ENCODE measurements around the gene RIPK3. TPM values are rescaled to one million over a fixed set of nuclear protein-coding genes. Genes with fewer than 3 reads are reported as not detected.

Gene RIPK3
- total and polyA plus RNA-seq, 4 experiments from 2014 or later: 6.2 to 63.5 (median 39.8) TPM

DNA sequence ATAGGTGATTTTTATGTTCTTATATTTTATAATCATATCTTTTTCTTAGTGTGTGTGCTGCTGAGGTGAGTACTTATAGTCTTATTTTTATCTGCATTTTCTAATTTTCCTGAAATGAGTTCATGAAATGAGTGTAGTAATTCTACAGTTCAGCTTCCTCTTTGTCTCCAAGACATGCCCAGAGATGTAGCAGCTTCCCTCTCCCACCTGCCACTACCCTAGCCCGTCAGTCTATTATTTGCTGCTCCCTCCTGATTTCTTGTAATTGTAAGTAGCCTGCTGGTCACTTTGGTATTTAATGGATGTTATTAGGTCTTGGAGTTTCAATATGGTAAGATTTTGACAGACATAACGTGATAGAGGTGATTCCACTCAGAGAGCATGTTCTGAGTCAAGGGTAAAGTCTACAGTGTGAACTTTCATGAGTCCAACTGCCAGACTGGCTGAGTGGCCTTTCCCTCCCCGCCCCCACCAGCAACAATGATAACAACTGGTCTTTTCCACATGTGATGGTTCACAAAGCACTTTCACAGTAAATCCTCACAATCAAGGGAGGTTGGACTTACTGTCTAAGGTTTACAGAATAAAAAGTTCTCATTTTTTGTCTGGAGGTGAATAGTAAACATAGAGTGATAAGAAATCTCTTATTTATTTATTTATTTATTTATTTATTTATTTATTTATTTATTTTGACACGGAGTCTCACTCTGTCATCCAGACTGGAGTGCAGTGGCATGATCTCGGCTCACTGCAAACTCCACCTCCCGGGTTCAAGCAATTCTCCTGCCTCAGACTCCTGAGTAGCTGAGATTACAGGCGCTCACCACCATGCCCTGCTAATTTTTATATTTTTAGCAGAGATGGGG is 4.2 kb upstream of the RIPK3 start:
- H3K27ac Mint-ChIP-seq: no peak overlapping the region
- CTCF ChIA-PET (ENCODE audit: partially characterized antibody): interaction anchor here (5.7 kb wide), 1 partner anchor 11 kb away, joined by 46 read pairs; the partner anchor contains the start of gene ADCY4
- no peak overlapping the region for H3K4me3 ChIP-seq (ENCODE audit: low read length in 2 of 2)
- H3K4me1 Mint-ChIP-seq: peaks cover 7 to 16% (median 10%) of the 10 kb centered on the region in 4 donors
- peaks cover 0 to 4% of the 10 kb centered on the region in 2 donors for H3K36me3 Mint-ChIP-seq
- POLR2A ChIA-PET (ENCODE audit: partially characterized antibody): no interaction called here
- H3K9me3 ChIP-seq (ENCODE audit: control insufficient read depth in 1 of 2, low read length in 2 of 2): no peaks in the 10 kb centered on the region
- H3K27me3 ChIP-seq (ENCODE audit: insufficient read depth, low read length): no peaks in the 10 kb centered on the region
- peaks cover 12 to 23% of the 10 kb centered on the region in 2 donors for H3K27me3 Mint-ChIP-seq
- no peaks in the 10 kb centered on the region for H3K36me3 ChIP-seq (ENCODE audit: insufficient read depth, low read length)
- no peak for DNase-seq
- H3K27ac ChIP-seq (ENCODE audit: low read depth, low read length): no peak overlapping the region
- intact Hi-C loops (cut with micrococcal nuclease): no loop called here
- H3K9me3 Mint-ChIP-seq: no peaks in the 10 kb centered on the region
- H3K4me3 Mint-ChIP-seq: no peak overlapping the region
- peaks cover 10% of the 10 kb centered on the region for H3K4me1 ChIP-seq (ENCODE audit: insufficient read depth, low read length)

GRCh38 chr14:24342889-24343288 is 3.1 kb upstream of the RIPK3 start:
- Mint-ChIP-seq H3K27ac (no peak overlapping the region), H3K4me3 (no peak overlapping the region), H3K4me1 (peaks cover 14 to 27% (median 18%) of the 10 kb centered on the region in 4 donors), H3K9me3 (no peaks in the 10 kb centered on the region), H3K36me3 (peaks cover 7 to 12% of the 10 kb centered on the region in 2 donors), H3K27me3 (peaks cover 12 to 20% of the 10 kb centered on the region in 2 donors)
- CTCF ChIA-PET (ENCODE audit: partially characterized antibody): interaction anchor here (5.7 to 23.0 kb wide), 2 partner anchors 10 to 89 kb away, joined by 46 to 791 read pairs; partner anchors contain the start of genes ADCY4, CBLN3, KHNYN and SDR39U1
- DNase-seq: no peak
- POLR2A ChIA-PET (ENCODE audit: partially characterized antibody): interaction anchor here (1.9 kb wide), 1 partner anchor 101 kb away, joined by 4 read pairs; no protein-coding TSS in a partner anchor
- Histone ChIP-seq H3K27ac (ENCODE audit: low read depth, low read length) (no peak overlapping the region), H3K4me1 (ENCODE audit: insufficient read depth, low read length) (peaks cover 21% of the 10 kb centered on the region), H3K27me3 (ENCODE audit: insufficient read depth, low read length) (no peaks in the 10 kb centered on the region), H3K9me3 (ENCODE audit: control insufficient read depth in 1 of 2, low read length in 2 of 2) (no peaks in the 10 kb centered on the region), H3K4me3 (ENCODE audit: low read length in 2 of 2) (no peak overlapping the region), H3K36me3 (ENCODE audit: insufficient read depth, low read length) (peaks cover 5% of the 10 kb centered on the region)
- intact Hi-C loops (cut with micrococcal nuclease): no loop called here

DNA sequence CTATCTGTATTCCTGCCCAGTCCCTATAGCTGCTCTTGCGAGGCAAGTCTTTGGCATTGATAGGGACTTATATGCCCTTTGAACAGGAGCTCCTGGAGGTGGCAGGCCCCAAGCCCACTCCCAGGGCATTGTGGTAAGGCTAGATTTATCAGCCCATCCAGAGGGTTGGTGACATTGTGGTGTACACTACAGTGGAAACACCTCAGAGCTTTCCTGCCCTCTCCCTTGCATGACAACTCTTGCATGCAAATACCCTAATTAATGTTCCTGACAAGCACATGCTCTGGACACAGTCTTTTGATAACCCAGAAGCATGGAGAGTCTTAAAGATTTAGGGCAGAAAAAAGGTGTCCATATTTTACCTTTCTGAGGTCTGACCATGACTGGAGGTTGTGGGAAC is 815 bp upstream of the RIPK3 start:
- Histone ChIP-seq H3K27ac (ENCODE audit: low read depth, low read length) (no peak overlapping the region), H3K27me3 (ENCODE audit: insufficient read depth, low read length) (no peaks in the 10 kb centered on the region), H3K9me3 (ENCODE audit: control insufficient read depth in 1 of 2, low read length in 2 of 2) (no peaks in the 10 kb centered on the region), H3K4me3 (ENCODE audit: low read length in 2 of 2) (no peak overlapping the region), H3K4me1 (ENCODE audit: insufficient read depth, low read length) (peaks cover 24% of the 10 kb centered on the region), H3K36me3 (ENCODE audit: insufficient read depth, low read length) (peaks cover 18% of the 10 kb centered on the region)
- Mint-ChIP-seq H3K27ac (peak overlapping the region in 1 of 7 donors; percentile 82), H3K4me3 (peak overlapping the region in 3 of 8 donors; percentile 95 to 98 (median 97)), H3K4me1 (peaks cover 16 to 41% (median 27%) of the 10 kb centered on the region in 4 donors), H3K9me3 (no peaks in the 10 kb centered on the region), H3K27me3 (peaks cover 12 to 14% of the 10 kb centered on the region in 2 donors), H3K36me3 (peaks cover 27 to 32% of the 10 kb centered on the region in 2 donors)
- ChIA-PET POLR2A (ENCODE audit: partially characterized antibody) (interaction anchor here (1.0 to 12.5 kb wide), 8 partner anchors 8 to 98 kb away, joined by 3 to 361 read pairs (median 7); partner anchors contain the start of genes CBLN3, KHNYN, LTB4R and LTB4R2), CTCF (ENCODE audit: partially characterized antibody) (interaction anchor here (0.8 to 23.0 kb wide), 5 partner anchors 8 to 98 kb away, joined by 4 to 791 read pairs (median 12); partner anchors contain the start of genes CBLN3, CIDEB, KHNYN and LTB4R)
- no peak for DNase-seq
- intact Hi-C loops (cut with micrococcal nuclease): no loop called here

GRCh38 chr14:24338843-24339242 is 948 bp downstream of the RIPK3 start:
- peaks cover 32% of the 10 kb centered on the region in 2 donors for H3K36me3 Mint-ChIP-seq
- H3K4me1 Mint-ChIP-seq: peaks cover 20 to 56% (median 35%) of the 10 kb centered on the region in 4 donors
- H3K27ac Mint-ChIP-seq: peak overlapping the region in 4 of 7 donors; percentile 16 to 80 (median 60)
- intact Hi-C loops (cut with micrococcal nuclease): no loop called here
- POLR2A ChIA-PET (ENCODE audit: partially characterized antibody): interaction anchor here (0.8 to 12.5 kb wide), 11 partner anchors 8 to 150 kb away, joined by 3 to 361 read pairs (median 6); partner anchors contain the start of genes CBLN3, CHMP4A, CIDEB and IPO4
- no peak for DNase-seq
- H3K4me1 ChIP-seq (ENCODE audit: insufficient read depth, low read length): peaks cover 38% of the 10 kb centered on the region
- H3K4me3 ChIP-seq (ENCODE audit: low read length in 2 of 2): peak overlapping the region; percentile 85 to 86
- H3K27ac ChIP-seq (ENCODE audit: low read depth, low read length): no peak overlapping the region
- peak overlapping the region; percentile 93 to 98 (median 96) for H3K4me3 Mint-ChIP-seq
- peaks cover 18% of the 10 kb centered on the region for H3K36me3 ChIP-seq (ENCODE audit: insufficient read depth, low read length)
- CTCF ChIA-PET (ENCODE audit: partially characterized antibody): interaction anchor here (0.9 to 23.0 kb wide), 4 partner anchors 9 to 93 kb away, joined by 4 to 791 read pairs (median 118); partner anchors contain the start of genes CBLN3, CIDEB, KHNYN and LTB4R
- no peaks in the 10 kb centered on the region for H3K9me3 ChIP-seq (ENCODE audit: control insufficient read depth in 1 of 2, low read length in 2 of 2)
- no peaks in the 10 kb centered on the region for H3K9me3 Mint-ChIP-seq
- peaks cover 7 to 13% of the 10 kb centered on the region in 2 donors for H3K27me3 Mint-ChIP-seq
- peaks cover 9% of the 10 kb centered on the region for H3K27me3 ChIP-seq (ENCODE audit: insufficient read depth, low read length)

DNA sequence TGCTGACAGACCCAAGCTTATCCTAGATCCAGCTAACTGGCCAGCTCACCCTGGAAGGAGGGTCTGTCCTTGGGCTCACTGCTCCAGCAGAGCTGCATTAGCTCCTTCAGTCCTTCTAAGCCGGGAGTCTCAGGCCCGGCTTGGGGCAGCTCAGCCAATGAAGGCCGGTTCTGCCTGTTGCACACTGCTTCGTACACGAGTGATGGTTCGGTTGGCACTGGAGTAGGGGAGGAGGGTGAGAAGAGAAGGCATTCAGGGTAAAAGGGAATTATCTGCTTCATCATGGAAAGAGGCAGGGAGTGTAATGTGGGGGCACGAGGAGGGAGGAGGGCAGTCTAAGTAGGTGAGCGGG is 2.0 kb downstream of the RIPK3 start:
- peaks cover 49% of the 10 kb centered on the region for H3K4me1 ChIP-seq (ENCODE audit: insufficient read depth, low read length)
- no peaks in the 10 kb centered on the region for H3K9me3 ChIP-seq (ENCODE audit: control insufficient read depth in 1 of 2, low read length in 2 of 2)
- H3K4me3 Mint-ChIP-seq: peak overlapping the region; percentile 50 to 98 (median 96)
- DNase-seq: no peak
- peaks cover 32% of the 10 kb centered on the region in 2 donors for H3K36me3 Mint-ChIP-seq
- peaks cover 0 to 5% (median 0%) of the 10 kb centered on the region in 8 donors for H3K9me3 Mint-ChIP-seq
- peak overlapping the region in 4 of 7 donors; percentile 16 to 72 (median 31) for H3K27ac Mint-ChIP-seq
- intact Hi-C loops (cut with micrococcal nuclease): no loop called here
- peaks cover 18% of the 10 kb centered on the region for H3K36me3 ChIP-seq (ENCODE audit: insufficient read depth, low read length)
- H3K4me1 Mint-ChIP-seq: peaks cover 24 to 65% (median 42%) of the 10 kb centered on the region in 4 donors
- H3K4me3 ChIP-seq (ENCODE audit: low read length in 2 of 2): no peak overlapping the region
- peaks cover 5 to 12% of the 10 kb centered on the region in 2 donors for H3K27me3 Mint-ChIP-seq
- ChIA-PET CTCF (ENCODE audit: partially characterized antibody) (interaction anchor here (0.9 to 23.0 kb wide), 5 partner anchors 10 to 94 kb away, joined by 4 to 791 read pairs (median 4); partner anchors contain the start of genes CBLN3, CIDEB, KHNYN and LTB4R), POLR2A (ENCODE audit: partially characterized antibody) (interaction anchor here (1.6 to 12.5 kb wide), 4 partner anchors 30 to 101 kb away, joined by 8 to 361 read pairs (median 92); partner anchors contain the start of genes CBLN3, CIDEB, KHNYN and SDR39U1)
- H3K27ac ChIP-seq (ENCODE audit: low read depth, low read length): no peak overlapping the region
- H3K27me3 ChIP-seq (ENCODE audit: insufficient read depth, low read length): peaks cover 11% of the 10 kb centered on the region

- H3K36me3 ChIP-seq (ENCODE audit: insufficient read depth, low read length): peaks cover 18% of the 10 kb centered on the region
- ChIA-PET CTCF (ENCODE audit: partially characterized antibody) (interaction anchor here (1.0 to 23.0 kb wide), 5 partner anchors 10 to 95 kb away, joined by 4 to 791 read pairs (median 4); partner anchors contain the start of genes CBLN3, CIDEB, KHNYN and LTB4R), POLR2A (ENCODE audit: partially characterized antibody) (interaction anchor here (1.6 to 12.5 kb wide), 4 partner anchors 29 to 102 kb away, joined by 8 to 361 read pairs (median 92); partner anchors contain the start of genes CBLN3, CIDEB, KHNYN and SDR39U1)
- Mint-ChIP-seq H3K9me3 (peaks cover 0 to 5% (median 0%) of the 10 kb centered on the region in 8 donors), H3K4me3 (peak overlapping the region in 3 of 8 donors; percentile 50 to 97 (median 95)), H3K4me1 (peaks cover 28 to 70% (median 47%) of the 10 kb centered on the region in 4 donors), H3K27ac (peak overlapping the region in 2 of 7 donors; percentile 29 to 70), H3K36me3 (peaks cover 32% of the 10 kb centered on the region in 2 donors), H3K27me3 (peaks cover 4 to 11% of the 10 kb centered on the region in 2 donors)
- DNase-seq: no peak
- no peak overlapping the region for H3K4me3 ChIP-seq (ENCODE audit: low read length in 2 of 2)
- H3K4me1 ChIP-seq (ENCODE audit: insufficient read depth, low read length): peaks cover 54% of the 10 kb centered on the region
- H3K27me3 ChIP-seq (ENCODE audit: insufficient read depth, low read length): peaks cover 11% of the 10 kb centered on the region
- H3K9me3 ChIP-seq (ENCODE audit: control insufficient read depth in 1 of 2, low read length in 2 of 2): no peaks in the 10 kb centered on the region
- intact Hi-C loops (cut with micrococcal nuclease): no loop called here
- no peak overlapping the region for H3K27ac ChIP-seq (ENCODE audit: low read depth, low read length)
Observed at GRCh38 chr14:24337144-24337823, 2.5 kb downstream of the RIPK3 start.

Data from CD4-positive, alpha-beta memory T cell (primary cell).